Ovary (tissue), 3 donors: Measurements from ENCODE around the gene DISC1.

Experiments used
- CTCF ChIP-seq, 3 donors: fragments of 450-650 bp in 2 of 3; fragments of 200-600 bp in 1 of 3; IDR thresholded peaks; one replicate each; pipeline versions ENCODE4 v1.5.1 to v1.8.0; 2016 to 2022; ENCODE audit warnings: antibody characterized with exemption in 3 of 3, mild to moderate bottlenecking in 1 of 3
- EP300 ChIP-seq: sonication (generic); formaldehyde crosslinking; IDR thresholded peaks from one replicate; pipeline ENCODE4 v1.6.1; 2017; ENCODE audit warnings: antibody characterized with exemption
- donor health status: DM: no; HTN: no; CAD: no.

- TF ChIP-seq CTCF (IDR thresholded peaks at IDR 0.05) (no peak), EP300 (no peak)
Measured at GRCh38 chr1:231763456-231763855, 136.9 kb downstream of the DISC1 start.
